GM12892 (cell line): ENCODE measurements around the gene APOM.

Experiments used
- DNase-seq: peaks from one replicate; pipeline ENCODE4 v3.0.0; 2011; ENCODE audit not compliant: insufficient read length
- FAIRE-seq: peaks from 2 replicates; lab custom pipeline; 2011; peaks lifted over from hg19 to GRCh38; lab: Jason Lieb, UNC
- POLR2A ChIP-seq: IDR thresholded peaks from 2 replicates; pipeline ENCODE4 v1.6.1; 2011; ENCODE audit warnings: low read depth, low read length, control low read depth
- POLR2AphosphoS5 ChIP-seq: IDR thresholded peaks from 2 replicates; pipeline ENCODE4 v1.6.1; 2011; ENCODE audit warnings: low read depth, low read length, control low read depth
- TAF1 ChIP-seq: IDR thresholded peaks from 2 replicates; pipeline ENCODE4 v1.6.1; 2011; ENCODE audit warnings: low read depth, mild to moderate bottlenecking, control low read depth, low read length, borderline replicate concordance

The APOM gene

DNA sequence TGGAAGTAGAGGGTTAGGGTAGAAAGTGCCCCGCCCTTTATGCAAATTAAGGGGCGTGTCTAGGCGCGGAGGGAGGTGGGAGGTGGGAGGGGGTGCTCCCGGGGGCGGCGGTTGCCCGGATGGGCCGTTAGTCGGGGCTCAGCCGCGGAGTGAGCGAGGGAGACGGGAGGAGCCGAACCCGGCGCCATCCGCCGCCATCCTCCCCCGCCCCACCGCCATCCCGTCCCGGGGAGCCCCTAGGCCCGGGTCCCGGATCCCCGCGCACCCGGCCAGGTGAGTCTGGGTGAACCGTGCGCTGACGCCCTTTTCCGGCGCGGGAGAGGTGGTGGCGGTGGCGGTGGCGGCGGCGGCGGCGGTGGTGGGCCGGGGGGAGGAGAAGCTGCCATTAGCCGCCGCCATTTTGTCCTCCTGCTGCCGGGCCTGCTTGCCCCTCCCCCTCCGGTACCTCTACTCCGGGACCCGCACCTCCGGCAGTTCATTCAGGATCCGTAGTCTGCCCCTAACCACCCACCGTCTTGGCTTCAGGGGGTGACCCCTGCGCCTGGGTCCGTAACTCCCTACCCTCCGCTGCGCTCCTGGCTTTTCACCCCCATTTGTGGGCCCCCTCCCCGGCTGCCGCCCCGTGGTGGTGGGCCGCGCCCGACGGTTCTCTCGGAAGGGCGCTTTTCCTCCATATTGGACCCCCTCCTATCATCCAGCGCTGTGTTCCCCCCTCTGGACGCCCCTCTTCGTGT lies 34.9 kb upstream of the APOM start, which contains the start of gene PRRC2A:
Gene PRRC2A, plus strand, starts transcription at position 130 of the 734 bp plus-strand sequence. CDS start 2,075 bp downstream, outside the sequence.
- no peak for FAIRE-seq
- TF ChIP-seq POLR2A (peak; percentile 66), TAF1 (peak; percentile 79), POLR2AphosphoS5 (no peak)
- DNase-seq, result peak; percentile 75

DNA sequence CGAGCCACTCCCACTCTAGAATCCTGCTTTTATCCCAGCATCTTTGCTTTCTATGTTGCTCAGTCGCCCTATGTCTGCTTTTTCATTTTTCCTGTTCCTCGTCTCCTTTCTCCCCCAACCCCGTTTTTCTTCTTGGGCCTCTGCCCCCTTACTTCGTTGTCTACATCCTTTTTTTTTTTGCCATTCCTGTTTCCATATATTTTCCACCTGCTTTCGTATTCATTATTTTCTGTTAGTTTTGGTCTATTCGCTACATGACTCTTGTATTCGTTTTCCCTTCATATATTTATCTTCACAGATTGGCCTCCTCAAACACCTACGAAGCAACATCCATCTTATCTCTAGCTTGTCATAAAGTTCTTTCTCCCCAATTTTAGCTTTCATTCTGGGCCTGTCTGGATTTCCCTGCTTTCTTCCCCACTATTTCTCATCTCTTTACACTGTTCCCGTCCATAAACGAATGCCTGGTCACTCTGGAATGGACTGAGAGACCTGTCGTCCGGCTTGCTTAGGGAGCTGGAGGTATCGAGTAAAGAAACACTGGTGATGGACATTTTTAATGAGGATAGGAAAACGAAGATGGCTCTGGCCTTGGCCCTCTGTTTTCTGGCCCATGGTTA lies 34.3 kb upstream of the APOM start:
- TF ChIP-seq TAF1 (no peak), POLR2AphosphoS5 (no peak), POLR2A (no peak)
- no peak for DNase-seq
- no peak for FAIRE-seq

DNA sequence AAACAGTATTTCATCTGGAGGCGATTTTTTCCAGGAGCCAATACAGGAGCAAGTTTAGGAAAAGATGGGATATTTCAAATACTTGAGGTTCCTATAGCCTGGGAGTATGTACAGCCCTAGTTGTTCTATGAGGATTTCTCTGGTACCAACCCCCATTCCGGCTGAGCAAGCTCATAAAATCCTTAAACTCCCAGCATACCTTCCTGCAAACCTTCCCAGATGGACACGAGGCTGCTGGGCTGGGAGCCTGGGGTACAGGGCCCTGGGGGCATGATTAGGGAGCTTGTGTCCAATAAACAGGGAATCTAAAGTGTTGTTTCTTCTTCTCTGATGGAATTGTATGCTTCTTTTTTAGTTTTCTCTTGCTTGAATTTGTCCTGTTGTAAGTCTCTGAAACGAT lies 33.7 kb upstream of the APOM start:
- TF ChIP-seq TAF1, result no peak
- TF ChIP-seq POLR2AphosphoS5, result no peak
- TF ChIP-seq POLR2A, result no peak
- DNase-seq, result no peak

DNA sequence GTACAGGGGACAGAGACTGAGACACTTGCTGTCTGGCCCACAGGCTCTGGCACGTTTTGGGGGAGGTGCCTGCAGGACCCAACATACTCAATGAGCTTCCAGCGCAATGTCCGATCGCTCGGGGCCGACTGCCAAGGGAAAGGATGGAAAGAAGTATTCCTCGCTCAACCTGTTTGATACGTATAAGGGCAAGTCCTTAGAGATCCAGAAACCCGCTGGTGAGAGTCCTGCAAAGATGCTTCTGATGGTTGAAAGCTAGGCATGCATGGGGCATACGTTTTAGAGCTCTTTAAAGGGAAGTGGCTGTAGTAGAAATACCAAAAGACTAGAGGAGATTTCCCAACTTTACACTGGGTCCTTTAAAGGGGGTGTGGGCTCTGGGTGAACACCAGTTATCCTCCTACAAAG lies 33.0 kb upstream of the APOM start:
- DNase-seq (no peak), FAIRE-seq (no peak)
- TF ChIP-seq POLR2A (no peak), TAF1 (no peak), POLR2AphosphoS5 (no peak; the same call in 1 of the 2 replicates)

More for the DNA sequence above, 33.7 kb upstream of the APOM start:
- FAIRE-seq, result no peak

DNA sequence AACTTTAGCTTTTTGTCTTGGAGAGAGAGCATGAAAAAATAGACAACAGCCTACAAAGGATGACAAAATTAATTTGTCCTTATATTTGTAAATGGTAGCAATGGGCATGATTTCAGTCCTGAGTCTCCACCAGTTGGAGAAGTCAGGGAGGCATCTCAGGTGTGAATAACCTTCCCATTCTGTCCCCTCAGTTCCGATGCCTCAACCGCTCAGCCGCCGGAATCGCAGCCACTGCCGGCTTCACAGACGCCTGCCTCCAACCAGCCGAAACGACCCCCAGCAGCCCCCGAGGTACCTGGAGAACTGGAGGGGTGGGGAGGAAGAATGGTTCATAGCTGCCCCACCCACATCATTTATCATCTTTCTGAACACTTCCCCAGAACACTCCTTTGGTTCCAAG lies 31.6 kb upstream of the APOM start:
- DNase-seq, result no peak
- TF ChIP-seq TAF1, result no peak
- no peak for TF ChIP-seq POLR2A
- no peak for TF ChIP-seq POLR2AphosphoS5
- FAIRE-seq, result no peak

DNA sequence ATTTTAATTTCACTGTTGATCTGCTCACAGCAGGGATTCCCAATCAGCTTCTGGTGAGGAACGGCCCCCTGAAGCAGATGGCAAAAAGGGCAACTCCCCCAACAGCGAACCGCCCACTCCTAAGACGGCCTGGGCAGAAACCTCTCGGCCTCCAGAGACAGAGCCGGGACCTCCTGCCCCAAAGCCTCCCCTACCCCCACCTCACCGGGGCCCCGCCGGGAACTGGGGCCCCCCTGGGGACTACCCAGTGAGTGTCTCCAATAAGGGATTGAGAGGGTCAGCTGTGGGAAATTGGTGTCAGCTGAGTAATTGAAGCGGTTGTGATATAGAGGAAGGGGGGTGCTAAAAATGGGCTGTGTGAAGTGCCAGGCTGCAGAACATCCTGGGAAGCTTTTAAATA lies 28.7 kb upstream of the APOM start:
- TF ChIP-seq POLR2A (no peak), TAF1 (no peak), POLR2AphosphoS5 (no peak)
- FAIRE-seq (no peak), DNase-seq (no peak)

DNA sequence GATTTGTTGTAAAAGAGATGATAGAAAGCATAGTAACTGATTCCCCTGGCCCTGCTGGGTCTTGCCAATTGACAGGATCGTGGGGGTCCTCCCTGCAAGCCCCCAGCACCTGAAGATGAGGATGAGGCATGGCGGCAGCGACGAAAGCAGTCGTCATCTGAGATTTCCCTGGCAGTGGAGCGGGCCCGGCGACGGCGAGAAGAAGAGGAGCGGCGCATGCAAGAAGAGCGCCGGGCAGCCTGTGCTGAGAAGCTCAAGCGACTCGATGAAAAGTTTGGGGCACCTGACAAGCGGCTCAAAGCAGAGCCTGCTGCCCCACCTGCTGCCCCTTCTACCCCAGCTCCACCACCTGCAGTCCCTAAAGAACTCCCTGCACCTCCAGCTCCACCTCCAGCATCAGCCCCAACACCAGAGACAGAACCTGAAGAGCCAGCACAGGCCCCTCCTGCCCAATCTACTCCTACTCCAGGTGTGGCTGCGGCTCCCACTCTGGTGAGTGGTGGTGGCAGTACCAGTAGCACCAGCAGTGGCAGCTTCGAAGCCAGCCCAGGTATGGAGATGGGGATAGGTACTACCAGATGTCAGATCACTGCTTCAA lies 27.9 kb upstream of the APOM start:
- TF ChIP-seq TAF1 (no peak), POLR2A (no peak; the same call in 1 of the 2 replicates), POLR2AphosphoS5 (no peak; the same call in 1 of the 2 replicates)
- FAIRE-seq (no peak), DNase-seq (no peak)

DNA sequence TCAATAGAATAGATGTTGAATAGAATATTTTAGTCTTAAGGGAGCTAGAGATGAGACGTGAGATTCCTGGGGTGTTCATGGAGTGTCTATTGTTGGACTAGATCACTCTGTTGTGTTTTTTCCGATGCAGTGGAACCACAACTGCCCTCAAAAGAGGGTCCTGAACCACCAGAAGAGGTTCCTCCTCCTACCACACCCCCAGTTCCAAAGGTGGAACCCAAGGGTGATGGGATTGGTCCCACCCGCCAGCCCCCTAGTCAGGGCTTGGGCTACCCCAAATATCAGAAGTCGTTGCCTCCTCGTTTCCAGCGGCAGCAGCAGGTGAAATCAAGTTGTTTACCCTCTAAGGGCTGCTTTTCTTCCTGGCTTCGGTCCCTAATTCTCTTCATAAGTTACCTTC lies 26.7 kb upstream of the APOM start:
- TF ChIP-seq POLR2A (no peak), POLR2AphosphoS5 (no peak), TAF1 (no peak)
- DNase-seq (no peak), FAIRE-seq (no peak)

DNA sequence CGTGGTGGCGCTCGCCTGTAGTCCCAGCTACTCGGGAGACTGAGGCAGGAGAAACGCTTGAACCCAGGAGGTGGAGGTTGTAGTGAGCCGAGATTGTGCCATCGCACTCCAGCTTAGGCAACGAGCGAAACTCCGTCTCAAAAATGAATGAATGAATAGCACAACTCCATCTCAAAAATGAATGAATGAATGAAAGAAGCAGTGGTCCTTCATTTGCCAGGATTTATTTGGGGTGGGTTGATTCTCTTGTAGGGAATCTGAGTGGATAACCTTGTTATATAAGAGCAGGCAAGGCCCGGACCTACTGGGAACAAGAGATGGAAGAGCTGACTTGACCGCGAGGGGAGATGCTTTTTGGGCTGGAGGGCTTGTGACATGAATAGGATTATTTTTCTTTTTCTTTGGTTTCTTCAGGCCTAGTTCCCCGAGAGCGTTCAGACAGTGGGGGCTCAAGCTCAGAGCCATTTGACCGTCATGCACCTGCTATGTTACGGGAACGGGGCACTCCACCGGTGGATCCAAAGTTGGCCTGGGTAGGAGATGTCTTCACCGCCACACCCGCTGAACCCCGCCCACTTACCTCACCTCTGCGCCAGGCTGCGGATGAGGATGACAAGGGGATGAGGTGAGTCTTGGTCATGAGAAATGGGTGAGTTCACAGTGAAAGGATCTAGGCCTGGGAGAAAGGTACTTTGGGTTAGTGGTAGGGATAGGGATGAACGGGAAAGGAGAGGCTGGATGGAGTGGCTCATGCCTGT lies 25.3 kb upstream of the APOM start:
- FAIRE-seq, result no peak

DNA sequence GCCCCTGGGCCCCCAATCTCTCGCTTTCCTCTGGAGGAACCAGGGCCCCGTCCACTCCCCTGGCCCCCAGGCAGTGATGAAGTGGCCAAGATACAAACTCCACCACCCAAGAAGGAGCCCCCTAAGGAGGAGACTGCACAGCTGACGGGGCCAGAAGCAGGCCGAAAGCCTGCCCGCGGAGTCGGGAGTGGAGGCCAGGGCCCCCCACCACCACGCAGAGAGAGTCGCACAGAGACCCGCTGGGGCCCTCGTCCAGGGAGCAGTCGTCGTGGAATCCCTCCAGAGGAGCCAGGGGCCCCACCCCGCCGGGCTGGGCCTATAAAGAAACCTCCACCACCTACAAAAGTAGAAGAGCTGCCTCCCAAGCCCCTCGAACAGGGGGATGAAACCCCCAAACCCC lies 24.5 kb upstream of the APOM start:
- TF ChIP-seq TAF1, result no peak
- TF ChIP-seq POLR2AphosphoS5, result no peak
- no peak for TF ChIP-seq POLR2A
- FAIRE-seq (no peak), DNase-seq (no peak)

More for the DNA sequence above, 25.3 kb upstream of the APOM start:
- DNase-seq, result no peak
- TF ChIP-seq POLR2A (no peak), POLR2AphosphoS5 (peak; percentile 22; the same call in 1 of the 2 replicates)
